Activated T-helper 17 cell treated with anti-CD3 and anti-CD28 coated beads, Interleukin-2, amount 50 U/mL, for 72 hours (primary cell): ENCODE results near the gene CACFD1. TPM values are rescaled to one million over a fixed set of nuclear protein-coding genes. Genes with fewer than 3 reads are reported as not detected.
A peak's percentile ranks its signal among the peaks of the same experiment; 100 is the strongest.

Experiments used
- ATAC-seq: fragments of 150-1000 bp; cut with Tn5 transposase; replicated peaks from 2 replicates; pipeline ENCODE4 v1.10.0; 2021; ENCODE audit warnings: mild to moderate bottlenecking, moderate library complexity
- H3K27ac Mint-ChIP-seq: one replicate; pipeline ENCODE4 v1.8.0; 2022; ENCODE audit warnings: mixed read lengths
- H3K27me3 Mint-ChIP-seq: one replicate; pipeline ENCODE4 v1.8.0; 2022; ENCODE audit warnings: mixed read lengths
- H3K36me3 Mint-ChIP-seq: one replicate; pipeline ENCODE4 v1.8.0; 2022; ENCODE audit warnings: low read depth, mild to moderate bottlenecking, mixed read lengths
- H3K4me1 Mint-ChIP-seq: one replicate; pipeline ENCODE4 v1.8.0; 2022; ENCODE audit warnings: mixed read lengths
- H3K4me3 Mint-ChIP-seq: one replicate; pipeline ENCODE4 v1.8.0; 2022; ENCODE audit warnings: mild to moderate bottlenecking, mixed read lengths
- H3K9me3 Mint-ChIP-seq: one replicate; pipeline ENCODE4 v1.8.0; 2022; ENCODE audit warnings: mixed read lengths
- total RNA-seq, 2 donors: library from RNA; stranded (reverse); gene quantifications; one replicate each; pipeline ENCODE4 v1.2.3, GENCODE V29; 2022

The CACFD1 gene
- total RNA-seq, 2 donors from 2014 or later: 0.41 to 3.0 TPM

DNA sequence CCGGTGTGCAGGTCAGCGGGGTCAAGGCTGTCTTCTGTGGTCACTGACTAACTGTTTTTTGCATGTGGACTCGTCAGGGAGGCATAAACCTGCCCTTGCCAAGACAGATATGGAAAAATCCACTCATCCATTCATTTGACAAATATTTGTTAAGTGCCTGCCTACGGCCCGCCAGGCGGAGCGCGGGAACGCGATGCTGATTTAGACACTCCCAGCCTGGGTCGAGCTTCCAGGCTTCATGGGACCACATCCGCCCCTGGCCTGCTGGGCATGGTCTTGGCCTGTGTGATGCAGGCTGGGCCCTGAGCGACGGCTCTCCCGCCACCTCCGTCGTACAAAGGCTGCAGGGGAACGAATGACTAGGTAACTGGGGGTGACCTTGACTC lies 46.9 kb downstream of the CACFD1 start:
- peaks cover 8% of the 10 kb centered on the region for H3K9me3 Mint-ChIP-seq
- H3K4me1 Mint-ChIP-seq: peaks cover 5% of the 10 kb centered on the region
- H3K27ac Mint-ChIP-seq: no peak overlapping the region
- ATAC-seq: no peak
- no peaks in the 10 kb centered on the region for H3K36me3 Mint-ChIP-seq
- peaks cover 11% of the 10 kb centered on the region for H3K27me3 Mint-ChIP-seq
- no peak overlapping the region for H3K4me3 Mint-ChIP-seq

DNA sequence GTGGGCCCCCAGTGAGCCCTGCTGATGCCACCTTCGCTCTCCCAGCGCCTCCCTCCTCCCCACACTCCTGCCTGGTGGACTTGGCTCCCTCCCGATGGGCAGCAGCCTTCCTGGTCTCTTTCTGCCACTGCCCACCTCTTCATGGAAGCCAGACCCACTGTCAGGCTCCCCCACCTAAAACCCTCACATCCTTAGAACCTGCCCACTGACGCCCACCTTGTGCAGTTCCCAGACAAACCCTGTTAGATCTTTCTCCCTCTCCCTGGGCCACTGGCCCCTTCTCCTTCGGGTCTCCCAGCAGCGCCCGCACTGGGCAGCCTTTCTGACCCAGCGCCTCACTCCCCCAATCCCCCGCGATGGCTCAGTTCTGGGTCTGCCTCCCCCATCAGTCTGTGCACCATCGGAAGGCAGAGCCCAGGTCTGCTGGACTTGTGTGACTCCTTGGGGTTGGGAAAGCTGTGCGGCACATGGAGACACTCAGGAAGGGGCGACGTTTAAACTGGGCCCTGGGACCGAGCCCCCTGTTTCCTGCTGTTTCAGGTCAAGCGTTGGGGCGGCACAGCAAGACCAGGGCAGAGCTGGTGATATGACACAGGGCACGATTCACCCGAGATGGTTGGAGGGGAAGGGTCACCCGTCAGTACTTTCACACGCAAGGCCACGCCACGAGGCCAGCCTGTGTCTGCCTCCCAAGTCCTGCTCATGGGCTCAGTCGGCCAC lies 47.6 kb downstream of the CACFD1 start:
- no peak for ATAC-seq
- Mint-ChIP-seq H3K27me3 (peaks cover 9% of the 10 kb centered on the region), H3K4me1 (peaks cover 5% of the 10 kb centered on the region), H3K27ac (no peak overlapping the region), H3K4me3 (no peak overlapping the region), H3K36me3 (no peaks in the 10 kb centered on the region), H3K9me3 (peaks cover 2% of the 10 kb centered on the region)

DNA sequence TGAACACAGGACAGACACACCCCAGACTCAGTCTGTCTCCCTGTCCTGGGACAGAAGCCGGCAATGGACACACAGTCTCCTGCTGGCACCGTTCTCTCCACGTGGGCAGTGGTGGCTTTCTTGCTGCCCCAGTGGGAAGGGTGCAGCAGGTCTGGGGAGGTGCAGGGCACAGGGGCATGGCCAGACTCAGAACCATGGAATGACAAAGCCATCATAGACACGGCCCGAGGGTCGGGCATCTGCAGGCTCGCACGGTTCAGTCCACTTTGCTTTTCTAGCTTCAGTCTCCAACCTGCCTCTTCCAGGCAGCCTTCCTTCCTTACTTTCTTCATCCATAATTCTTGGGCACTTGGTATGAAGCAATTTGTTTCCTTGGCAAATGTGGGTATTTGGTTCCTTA lies 48.3 kb downstream of the CACFD1 start:
- peaks cover 5% of the 10 kb centered on the region for H3K4me1 Mint-ChIP-seq
- H3K27me3 Mint-ChIP-seq: peaks cover 7% of the 10 kb centered on the region
- no peaks in the 10 kb centered on the region for H3K36me3 Mint-ChIP-seq
- ATAC-seq: no peak
- no peak overlapping the region for H3K4me3 Mint-ChIP-seq
- H3K27ac Mint-ChIP-seq: no peak overlapping the region
- no peaks in the 10 kb centered on the region for H3K9me3 Mint-ChIP-seq

DNA sequence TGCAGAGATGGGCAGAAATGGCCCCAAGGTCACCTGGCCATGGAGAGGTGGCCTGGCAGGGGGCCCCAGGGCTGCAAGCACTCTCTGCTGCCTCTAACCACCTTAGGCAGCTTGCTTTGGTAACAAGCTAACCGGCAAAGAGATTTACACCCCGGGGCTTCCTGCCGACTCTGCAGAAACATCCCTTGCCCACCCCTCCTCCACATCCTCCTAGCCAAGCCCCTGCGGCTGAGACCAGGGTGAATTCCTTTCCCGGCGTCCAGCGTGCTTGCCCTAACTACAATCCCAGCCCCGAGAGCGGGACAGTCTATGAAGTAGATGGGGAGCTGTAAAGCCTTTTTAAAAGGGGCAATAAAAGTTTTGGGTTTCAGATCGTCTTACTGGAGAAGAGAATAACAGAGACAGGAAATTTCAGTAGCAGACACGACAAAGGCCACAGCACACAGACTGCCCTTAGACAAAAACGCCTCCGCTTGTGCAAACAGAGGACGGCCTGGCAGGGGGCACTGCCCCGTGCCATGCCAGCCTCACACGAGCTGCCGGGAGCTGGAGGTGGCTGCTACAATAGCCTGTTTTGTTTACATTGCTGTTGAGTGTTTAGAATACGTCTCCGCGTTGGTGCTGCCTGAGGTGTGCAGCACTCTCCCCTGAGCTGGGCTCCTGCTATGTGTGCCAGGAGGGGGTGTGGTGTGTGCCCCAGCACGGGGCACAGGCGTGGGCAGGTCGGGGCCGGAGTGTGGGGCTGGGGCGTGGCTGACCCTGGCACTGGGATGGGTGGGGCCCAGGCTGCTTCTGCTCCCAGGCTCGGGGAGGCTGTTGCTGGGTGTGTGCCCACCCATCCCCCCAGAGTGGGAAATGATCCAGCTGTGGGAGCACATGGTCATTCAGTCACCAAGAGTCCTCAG lies 49.7 kb downstream of the CACFD1 start:
- Mint-ChIP-seq H3K4me1 (peaks cover 5% of the 10 kb centered on the region), H3K27ac (peak overlapping the region; percentile 72), H3K4me3 (peak overlapping the region; percentile 25), H3K9me3 (no peaks in the 10 kb centered on the region), H3K27me3 (no peaks in the 10 kb centered on the region), H3K36me3 (no peaks in the 10 kb centered on the region)
- ATAC-seq: peak; percentile 14

DNA sequence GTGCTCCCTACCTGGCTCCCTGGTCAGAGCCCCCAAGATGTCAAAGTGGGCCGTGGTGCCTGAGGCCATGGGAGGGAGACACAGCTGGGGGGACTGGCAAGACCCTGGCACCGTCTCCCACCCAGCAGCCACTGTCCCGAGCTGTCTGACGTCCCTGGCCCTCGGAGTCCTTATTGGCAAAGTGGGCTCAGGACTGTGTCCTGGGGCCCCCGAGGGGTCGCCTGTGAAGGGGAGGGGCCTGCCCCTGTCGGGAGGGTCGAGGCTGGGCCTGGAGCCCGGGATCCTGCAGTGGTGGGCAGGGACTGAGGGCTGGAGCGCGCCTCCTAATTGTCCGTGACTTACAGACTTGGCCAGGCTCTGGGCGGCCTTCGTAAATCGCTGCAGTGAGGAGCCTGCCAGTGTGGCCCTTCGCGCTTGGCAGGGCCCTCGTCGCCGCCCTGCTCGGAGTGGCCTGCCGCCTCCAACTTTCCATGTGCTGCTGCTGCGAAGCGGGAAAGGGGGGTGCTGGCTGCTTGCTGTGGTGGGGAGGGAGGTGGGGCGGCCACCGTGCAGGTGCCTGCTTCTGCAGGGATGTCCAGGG lies 51.2 kb downstream of the CACFD1 start:
- no peak for ATAC-seq
- no peaks in the 10 kb centered on the region for H3K9me3 Mint-ChIP-seq
- no peak overlapping the region for H3K27ac Mint-ChIP-seq
- H3K4me3 Mint-ChIP-seq: no peak overlapping the region
- H3K4me1 Mint-ChIP-seq: peaks cover 5% of the 10 kb centered on the region
- H3K36me3 Mint-ChIP-seq: no peaks in the 10 kb centered on the region
- no peaks in the 10 kb centered on the region for H3K27me3 Mint-ChIP-seq

DNA sequence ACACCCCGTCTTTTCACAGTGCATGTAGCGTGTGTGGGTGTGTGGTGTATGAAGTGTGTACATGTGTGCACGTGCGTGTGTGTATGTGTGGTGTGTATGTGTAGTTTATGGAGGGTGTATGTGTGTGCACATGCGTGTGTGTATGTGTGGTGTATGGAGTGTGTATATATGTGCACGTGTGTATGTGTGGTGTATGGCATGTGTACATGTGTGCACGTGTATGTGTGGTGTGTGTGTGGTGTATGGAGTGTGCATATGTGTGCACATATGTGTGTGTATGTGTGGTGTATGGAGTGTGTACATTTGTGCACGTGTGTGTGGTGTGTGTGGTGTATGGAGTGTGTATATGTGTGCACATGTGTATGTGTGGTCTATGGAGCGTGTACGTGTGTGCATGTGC lies 51.8 kb downstream of the CACFD1 start:
- no peaks in the 10 kb centered on the region for H3K27me3 Mint-ChIP-seq
- H3K9me3 Mint-ChIP-seq: no peaks in the 10 kb centered on the region
- H3K36me3 Mint-ChIP-seq: no peaks in the 10 kb centered on the region
- peaks cover 5% of the 10 kb centered on the region for H3K4me1 Mint-ChIP-seq
- H3K27ac Mint-ChIP-seq: no peak overlapping the region
- H3K4me3 Mint-ChIP-seq: no peak overlapping the region
- ATAC-seq: no peak

DNA sequence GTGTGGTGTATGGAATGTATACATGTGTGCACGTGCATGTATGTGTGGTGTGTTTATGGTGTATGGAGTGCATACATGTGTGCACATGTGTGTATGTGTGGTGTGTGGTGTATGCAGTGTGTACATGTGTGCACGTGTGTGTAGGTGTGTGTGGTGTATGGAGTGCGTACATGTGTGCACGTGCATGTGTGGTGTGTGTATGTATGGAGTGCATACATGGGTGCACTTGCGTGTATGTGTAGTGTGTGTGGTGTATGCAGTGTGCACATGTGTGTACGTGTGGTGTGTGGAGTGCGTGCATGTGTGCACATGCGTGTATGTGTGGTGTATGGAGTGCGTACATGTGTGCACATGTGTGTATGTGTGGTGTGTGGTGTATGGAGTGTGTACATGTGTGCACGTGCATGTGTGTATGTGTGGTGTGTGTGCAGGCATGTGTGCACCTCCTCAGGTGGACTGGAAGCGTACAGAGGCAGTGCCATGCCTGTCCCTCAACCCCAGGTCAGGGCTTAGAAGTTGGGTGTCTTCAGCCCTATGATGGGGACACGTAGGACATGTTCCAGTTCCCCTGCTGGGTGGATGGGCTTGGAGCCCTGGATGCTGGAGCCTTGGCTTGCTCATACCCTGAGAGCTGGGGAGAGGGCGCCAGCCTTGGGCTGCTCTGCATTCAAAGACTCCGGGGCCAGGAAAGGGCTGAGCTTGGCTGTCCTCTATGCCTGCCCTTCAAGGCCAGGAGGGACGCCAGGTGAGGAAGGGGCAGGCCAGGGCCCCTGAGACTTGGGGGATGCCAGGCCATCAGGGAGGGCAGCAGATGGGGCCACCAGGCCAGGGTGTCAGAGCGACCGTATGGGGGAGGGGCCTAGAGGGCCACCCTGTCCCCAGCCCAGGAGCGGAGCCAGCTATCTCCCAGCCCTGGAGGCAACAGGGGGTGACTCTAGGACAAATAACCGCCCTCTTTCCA lies 52.8 kb downstream of the CACFD1 start:
- Mint-ChIP-seq H3K36me3 (no peaks in the 10 kb centered on the region), H3K4me1 (peaks cover 5% of the 10 kb centered on the region), H3K27ac (no peak overlapping the region), H3K9me3 (no peaks in the 10 kb centered on the region), H3K27me3 (no peaks in the 10 kb centered on the region), H3K4me3 (no peak overlapping the region)
- ATAC-seq: no peak

DNA sequence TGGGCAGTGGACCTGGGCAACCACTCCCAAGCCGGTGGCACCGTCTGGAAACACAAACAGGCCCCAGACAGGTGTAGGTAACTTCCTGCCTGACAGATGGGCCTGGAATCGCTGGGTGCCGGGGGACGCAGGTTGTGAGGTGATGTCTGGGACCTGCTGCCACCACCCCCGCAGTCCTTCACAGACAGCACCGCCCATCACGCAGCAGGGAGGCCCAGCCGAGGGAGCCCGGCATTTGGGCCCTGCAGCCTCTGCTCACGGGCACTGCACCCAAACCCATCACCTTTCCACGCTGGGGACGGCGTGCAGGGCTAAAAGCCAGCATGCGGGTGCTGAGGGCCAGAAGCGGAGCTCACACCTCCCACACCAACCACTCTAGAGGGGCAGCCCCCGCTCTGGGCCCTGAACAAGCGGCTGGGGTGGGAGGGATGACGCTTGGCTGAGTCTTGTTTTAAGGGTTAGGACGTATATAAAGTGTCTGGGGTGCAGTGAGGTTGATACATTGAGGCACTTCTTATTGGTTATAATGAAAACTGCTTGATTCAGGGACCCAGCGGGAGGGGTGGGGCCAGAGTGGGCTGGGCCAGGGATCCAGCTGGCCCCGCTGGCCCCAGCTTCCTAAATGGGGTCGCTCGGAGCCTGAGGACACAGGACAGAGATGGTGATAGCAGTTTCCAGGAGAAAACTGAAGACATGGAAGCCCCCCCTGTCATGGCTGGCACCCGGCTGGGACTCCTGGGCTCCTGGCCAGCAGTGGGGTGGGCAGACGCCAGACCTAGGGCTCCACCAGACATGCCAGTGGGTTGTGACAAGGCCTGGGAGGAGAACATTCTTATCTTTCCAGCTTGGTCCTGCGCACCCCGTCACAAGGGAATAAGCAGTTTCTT lies 53.7 kb downstream of the CACFD1 start:
- H3K4me3 Mint-ChIP-seq: no peak overlapping the region
- H3K9me3 Mint-ChIP-seq: no peaks in the 10 kb centered on the region
- no peak for ATAC-seq
- no peaks in the 10 kb centered on the region for H3K27me3 Mint-ChIP-seq
- H3K4me1 Mint-ChIP-seq: peaks cover 5% of the 10 kb centered on the region
- H3K36me3 Mint-ChIP-seq: no peaks in the 10 kb centered on the region
- no peak overlapping the region for H3K27ac Mint-ChIP-seq

DNA sequence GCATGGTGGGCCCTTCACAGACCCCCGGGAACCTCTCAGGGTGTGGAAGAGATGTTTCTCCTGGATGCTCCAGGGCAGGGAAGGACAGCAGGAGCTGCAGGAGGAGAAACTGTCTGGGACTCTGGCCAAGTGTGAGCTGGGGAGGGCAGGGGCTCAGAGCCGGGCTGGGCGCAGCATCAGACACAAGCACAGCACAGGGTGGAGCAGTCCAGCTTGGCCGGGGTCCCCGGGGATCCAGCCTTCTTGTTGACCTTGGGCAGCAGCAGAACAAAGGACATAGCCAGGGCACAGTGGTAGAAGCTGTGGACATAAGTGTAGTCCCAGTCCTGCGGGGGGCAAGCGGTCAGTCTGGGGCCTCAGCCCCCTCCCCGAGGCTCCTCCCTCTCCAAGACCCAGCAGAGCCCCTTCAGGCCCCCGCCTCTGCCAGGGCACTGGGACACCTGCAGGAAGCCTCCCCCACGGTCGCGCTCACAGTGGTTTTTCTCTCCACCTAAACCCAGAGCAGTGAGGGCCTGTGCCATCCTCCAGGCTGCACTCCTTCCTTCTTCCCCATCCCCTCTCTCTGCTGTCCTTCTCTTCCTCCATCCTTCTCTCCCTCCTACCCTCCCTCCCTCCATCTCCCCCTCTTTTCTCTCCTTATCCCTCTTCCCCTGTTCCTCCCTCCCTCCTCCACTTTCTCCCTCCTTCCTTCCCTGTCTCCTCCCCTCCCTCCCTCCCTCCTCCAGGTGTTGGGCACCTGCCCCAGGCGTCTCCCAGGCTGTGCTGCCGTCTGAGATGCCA lies 54.9 kb downstream of the CACFD1 start:
- Mint-ChIP-seq H3K9me3 (no peaks in the 10 kb centered on the region), H3K36me3 (no peaks in the 10 kb centered on the region), H3K27me3 (no peaks in the 10 kb centered on the region), H3K4me3 (no peak overlapping the region), H3K27ac (no peak overlapping the region), H3K4me1 (no peaks in the 10 kb centered on the region)
- no peak for ATAC-seq

DNA sequence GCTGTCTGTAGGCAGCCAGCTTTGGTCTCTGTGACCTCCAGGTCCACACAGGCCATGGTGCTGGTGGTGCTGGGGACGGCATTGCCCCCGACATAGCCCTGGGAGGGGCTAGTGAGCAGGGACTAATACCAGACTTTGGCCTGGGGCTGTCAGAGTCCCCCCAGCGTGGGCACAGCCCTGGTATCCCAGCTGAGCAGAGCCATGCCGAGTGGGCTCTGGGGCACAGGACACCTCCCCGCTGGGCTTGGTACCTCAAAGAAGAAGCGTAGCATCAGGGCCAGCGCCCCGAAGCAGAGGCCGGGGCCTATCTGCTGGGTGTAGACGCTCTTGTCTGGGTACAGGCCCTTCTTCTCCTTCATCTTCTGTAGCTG lies 55.4 kb downstream of the CACFD1 start:
- H3K4me3 Mint-ChIP-seq: no peak overlapping the region
- no peak overlapping the region for H3K27ac Mint-ChIP-seq
- no peaks in the 10 kb centered on the region for H3K4me1 Mint-ChIP-seq
- no peaks in the 10 kb centered on the region for H3K36me3 Mint-ChIP-seq
- no peaks in the 10 kb centered on the region for H3K9me3 Mint-ChIP-seq
- no peak for ATAC-seq
- H3K27me3 Mint-ChIP-seq: no peaks in the 10 kb centered on the region

DNA sequence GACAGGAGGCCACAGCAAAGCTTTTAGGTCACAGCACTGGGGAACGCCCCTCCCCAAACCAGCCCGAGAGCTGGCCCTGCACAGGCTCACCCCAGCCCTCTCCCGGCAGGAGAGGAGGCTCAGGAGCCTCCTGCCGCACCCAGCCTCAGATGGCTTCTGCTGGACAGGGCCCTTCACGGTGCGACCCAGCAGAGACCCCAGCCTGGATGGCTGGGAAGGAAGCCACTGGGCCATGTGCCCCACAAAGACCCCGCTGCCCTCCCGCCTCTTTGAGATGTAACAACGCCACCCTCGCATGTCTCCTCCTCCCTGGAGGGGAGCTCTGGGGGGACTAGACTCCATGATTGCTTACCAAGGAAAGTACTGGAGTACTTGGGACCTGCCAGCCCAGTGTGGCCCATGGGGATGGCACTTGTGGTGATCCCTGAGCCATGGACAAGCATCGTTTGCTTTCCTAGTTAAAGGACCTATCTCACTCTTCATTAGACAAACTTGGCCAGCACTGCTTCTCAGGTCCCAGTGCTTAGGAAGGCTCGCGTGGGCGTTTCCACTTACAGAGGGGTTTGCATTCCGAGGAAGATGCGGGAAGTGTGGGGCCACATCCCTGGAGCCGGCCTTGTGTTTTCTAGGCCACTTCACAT lies 56.0 kb downstream of the CACFD1 start:
- H3K27me3 Mint-ChIP-seq: no peaks in the 10 kb centered on the region
- no peak overlapping the region for H3K27ac Mint-ChIP-seq

DNA sequence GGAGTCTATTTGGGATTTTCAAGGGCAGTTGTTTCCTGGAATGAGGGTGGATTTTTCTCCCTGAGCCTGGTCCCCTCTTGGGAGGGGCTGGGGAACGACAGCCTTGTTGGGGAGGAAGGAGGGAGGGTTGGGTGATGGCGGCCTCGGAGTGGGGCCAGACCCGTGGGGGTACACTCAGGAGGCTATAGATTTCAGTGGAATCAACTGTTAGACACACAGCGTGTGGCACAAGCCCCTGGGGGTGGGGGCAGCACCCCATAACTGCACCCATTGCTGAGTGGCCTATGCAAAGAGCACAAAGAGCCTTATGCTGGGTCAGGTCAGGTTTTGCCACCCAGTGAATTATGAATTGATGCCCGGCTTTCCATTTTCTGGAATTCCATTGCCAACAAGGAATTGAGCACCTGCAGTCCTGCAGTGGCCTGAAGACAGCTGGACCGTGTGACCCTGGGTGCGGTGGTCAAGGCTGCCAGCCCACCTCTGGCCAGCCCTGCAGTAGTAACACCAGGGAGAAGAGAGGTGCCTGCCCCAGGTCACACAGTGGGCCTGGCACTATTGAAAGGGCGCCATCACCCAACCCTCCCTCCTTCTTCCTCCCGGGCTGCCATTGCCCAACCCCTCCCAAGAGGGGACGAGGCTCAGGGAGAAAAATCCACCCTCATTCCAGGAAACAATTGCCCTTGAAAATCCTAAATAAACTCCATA lies 56.6 kb downstream of the CACFD1 start:
- Mint-ChIP-seq H3K27ac (no peak overlapping the region), H3K4me1 (no peaks in the 10 kb centered on the region), H3K4me3 (no peak overlapping the region), H3K9me3 (no peaks in the 10 kb centered on the region), H3K27me3 (no peaks in the 10 kb centered on the region), H3K36me3 (no peaks in the 10 kb centered on the region)
- no peak for ATAC-seq

More for the DNA sequence above, 56.0 kb downstream of the CACFD1 start:
- Mint-ChIP-seq H3K4me1 (no peaks in the 10 kb centered on the region), H3K4me3 (no peak overlapping the region), H3K9me3 (no peaks in the 10 kb centered on the region), H3K36me3 (no peaks in the 10 kb centered on the region)
- no peak for ATAC-seq
